ENCODE measurements around the gene COPRS. TPM values are rescaled to one million over a fixed set of nuclear protein-coding genes. Genes with fewer than 3 reads are reported as not detected.

COPRS gene
- polyA plus RNA-seq, 1 donor (not counting 4 experiments of a cell fraction or from before 2014, with no cell fraction given), result 30.3 TPM

DNA sequence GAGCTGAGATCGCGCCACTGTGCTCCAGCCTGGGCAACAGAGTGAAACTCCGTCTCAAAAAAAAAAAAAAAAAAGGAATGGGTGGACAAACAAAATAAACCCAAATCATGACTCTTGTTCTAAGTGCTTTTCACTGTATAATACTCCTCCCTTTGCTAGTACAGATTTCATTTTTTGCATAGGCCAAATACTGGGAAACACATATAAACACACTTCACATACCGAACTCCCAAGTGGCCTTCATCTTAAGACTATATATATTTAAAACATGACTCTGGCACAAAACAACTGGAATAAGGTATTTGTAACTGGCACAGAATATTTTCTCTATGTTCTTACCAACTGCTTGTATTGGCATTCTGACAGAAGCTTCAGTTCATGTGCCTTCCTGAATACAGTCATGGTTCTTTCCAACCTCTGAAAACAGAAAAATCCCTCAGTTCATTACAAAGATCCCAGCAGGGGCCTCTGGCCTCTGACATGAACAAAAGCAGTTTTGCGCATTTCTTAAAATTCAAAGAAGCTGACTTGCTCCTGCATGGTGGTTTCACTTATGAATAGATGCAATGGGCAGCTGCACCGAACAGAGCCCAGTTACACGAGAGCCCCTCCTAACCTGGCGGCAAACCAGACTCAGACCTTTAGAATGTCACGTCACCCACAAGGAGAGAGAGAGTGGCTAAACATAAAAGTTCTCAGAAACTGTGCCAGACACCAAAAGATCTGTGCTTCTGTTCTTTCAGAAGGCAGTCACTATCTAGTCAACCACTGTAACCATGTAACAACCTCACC lies 19.1 kb upstream of the COPRS start:
- H2AFZ ChIP-seq (ENCODE audit: control insufficient read depth, low read length), result no peak overlapping the region
- H3K4me1 ChIP-seq (ENCODE audit: control insufficient read depth, extremely low read depth, insufficient read depth, low read length), result no peaks in the 10 kb centered on the region
- H3K27me3 ChIP-seq (ENCODE audit: control insufficient read depth, extremely low read depth, insufficient read depth, low read length), result no peaks in the 10 kb centered on the region
- FAIRE-seq (no peak), DNase-seq (ENCODE audit: low read depth, low spot score) (no peak)
- no peak overlapping the region for H3K27ac ChIP-seq (ENCODE audit: control insufficient read depth, insufficient read depth, low read length)
- H3K9me1 ChIP-seq (ENCODE audit: control insufficient read depth, extremely low read depth, insufficient read depth, low read length), result no peaks in the 10 kb centered on the region
- H3K4me2 ChIP-seq (ENCODE audit: control insufficient read depth, extremely low read depth, insufficient read depth, low read depth, low read length), result no peak overlapping the region
- H3K9ac ChIP-seq (ENCODE audit: control insufficient read depth, extremely low read depth, insufficient read depth, low read length), result no peak overlapping the region
- dilution Hi-C loops (cut with MboI; ENCODE audit: extremely low pct_ligation_motif_present, low sequenced_read_pairs), result no loop called here
- H4K20me1 ChIP-seq (ENCODE audit: control insufficient read depth, extremely low read depth, insufficient read depth, low read length), result no peaks in the 10 kb centered on the region
- no peaks in the 10 kb centered on the region for H3K79me2 ChIP-seq (ENCODE audit: control insufficient read depth, insufficient read depth, low read length)
- H3K36me3 ChIP-seq (ENCODE audit: control insufficient read depth in 2 of 2, extremely low read depth in 1 of 2, insufficient read depth in 2 of 2, low read length in 2 of 2), result peaks cover 20 to 25% of the 10 kb centered on the region in 2 experiments
- H3K9me3 ChIP-seq (ENCODE audit: control insufficient read depth, low read depth, low read length), result no peaks in the 10 kb centered on the region
- H3K4me3 ChIP-seq (ENCODE audit: control insufficient read depth in 2 of 3, extremely low read depth in 1 of 3, insufficient read depth in 2 of 3, low read depth in 1 of 3, low read length in 3 of 3), result no peak overlapping the region
- no peak for TF ChIP-seq EZH2 (IDR thresholded peaks at IDR 0.05; ENCODE audit: low read length)
- TF ChIP-seq, protein P1, sequence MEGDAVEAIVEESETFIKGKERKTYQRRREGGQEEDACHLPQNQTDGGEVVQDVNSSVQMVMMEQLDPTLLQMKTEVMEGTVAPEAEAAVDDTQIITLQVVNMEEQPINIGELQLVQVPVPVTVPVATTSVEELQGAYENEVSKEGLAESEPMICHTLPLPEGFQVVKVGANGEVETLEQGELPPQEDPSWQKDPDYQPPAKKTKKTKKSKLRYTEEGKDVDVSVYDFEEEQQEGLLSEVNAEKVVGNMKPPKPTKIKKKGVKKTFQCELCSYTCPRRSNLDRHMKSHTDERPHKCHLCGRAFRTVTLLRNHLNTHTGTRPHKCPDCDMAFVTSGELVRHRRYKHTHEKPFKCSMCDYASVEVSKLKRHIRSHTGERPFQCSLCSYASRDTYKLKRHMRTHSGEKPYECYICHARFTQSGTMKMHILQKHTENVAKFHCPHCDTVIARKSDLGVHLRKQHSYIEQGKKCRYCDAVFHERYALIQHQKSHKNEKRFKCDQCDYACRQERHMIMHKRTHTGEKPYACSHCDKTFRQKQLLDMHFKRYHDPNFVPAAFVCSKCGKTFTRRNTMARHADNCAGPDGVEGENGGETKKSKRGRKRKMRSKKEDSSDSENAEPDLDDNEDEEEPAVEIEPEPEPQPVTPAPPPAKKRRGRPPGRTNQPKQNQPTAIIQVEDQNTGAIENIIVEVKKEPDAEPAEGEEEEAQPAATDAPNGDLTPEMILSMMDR (optimal IDR thresholded peaks at IDR 0.05 in 1 of 3, IDR thresholded peaks at IDR 0.05 in 1 of 3, conservative IDR thresholded peaks at IDR 0.05 in 1 of 3; ENCODE audit: extremely low read depth in 1 of 3, insufficient read depth in 2 of 3, low read length in 3 of 3), result no peak

DNA sequence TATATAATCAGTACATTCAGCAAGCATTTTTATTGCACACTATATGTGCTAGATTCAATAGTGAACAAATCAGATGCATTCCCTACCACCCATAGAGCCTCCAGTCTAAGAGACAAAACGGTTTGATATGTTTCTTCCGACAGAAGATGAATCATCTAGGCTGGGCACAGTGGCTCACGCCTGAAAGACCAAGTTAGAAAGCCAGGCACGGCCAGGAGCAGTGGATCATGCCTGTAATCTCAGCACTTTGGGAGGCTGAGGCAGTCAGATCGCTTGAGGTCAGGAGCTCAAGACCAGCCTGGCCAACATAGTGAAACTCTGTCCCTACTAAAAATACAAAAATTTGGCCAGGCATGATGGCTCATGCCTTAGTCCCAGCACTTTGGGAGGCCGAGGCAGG lies 18.3 kb upstream of the COPRS start:
- no peak for FAIRE-seq
- no peaks in the 10 kb centered on the region for H3K9me1 ChIP-seq (ENCODE audit: control insufficient read depth, extremely low read depth, insufficient read depth, low read length)
- H3K27ac ChIP-seq (ENCODE audit: control insufficient read depth, insufficient read depth, low read length), result no peak overlapping the region
- TF ChIP-seq, protein P1 (optimal IDR thresholded peaks at IDR 0.05 in 1 of 3, IDR thresholded peaks at IDR 0.05 in 1 of 3, conservative IDR thresholded peaks at IDR 0.05 in 1 of 3; ENCODE audit: extremely low read depth in 1 of 3, insufficient read depth in 2 of 3, low read length in 3 of 3), result no peak
- no peak for TF ChIP-seq EZH2 (IDR thresholded peaks at IDR 0.05; ENCODE audit: low read length)
- H3K4me3 ChIP-seq (ENCODE audit: control insufficient read depth in 2 of 3, extremely low read depth in 1 of 3, insufficient read depth in 2 of 3, low read depth in 1 of 3, low read length in 3 of 3), result no peak overlapping the region
- no peaks in the 10 kb centered on the region for H3K79me2 ChIP-seq (ENCODE audit: control insufficient read depth, insufficient read depth, low read length)
- H3K27me3 ChIP-seq (ENCODE audit: control insufficient read depth, extremely low read depth, insufficient read depth, low read length), result no peaks in the 10 kb centered on the region
- no peak for DNase-seq (ENCODE audit: low read depth, low spot score)
- dilution Hi-C loops (cut with MboI; ENCODE audit: extremely low pct_ligation_motif_present, low sequenced_read_pairs), result no loop called here
- H4K20me1 ChIP-seq (ENCODE audit: control insufficient read depth, extremely low read depth, insufficient read depth, low read length), result no peaks in the 10 kb centered on the region
- H3K9me3 ChIP-seq (ENCODE audit: control insufficient read depth, low read depth, low read length), result no peaks in the 10 kb centered on the region
- no peaks in the 10 kb centered on the region for H3K4me1 ChIP-seq (ENCODE audit: control insufficient read depth, extremely low read depth, insufficient read depth, low read length)
- H2AFZ ChIP-seq (ENCODE audit: control insufficient read depth, low read length), result no peak overlapping the region
- no peak overlapping the region for H3K9ac ChIP-seq (ENCODE audit: control insufficient read depth, extremely low read depth, insufficient read depth, low read length)
- H3K4me2 ChIP-seq (ENCODE audit: control insufficient read depth, extremely low read depth, insufficient read depth, low read depth, low read length), result no peak overlapping the region
- H3K36me3 ChIP-seq (ENCODE audit: control insufficient read depth in 2 of 2, extremely low read depth in 1 of 2, insufficient read depth in 2 of 2, low read length in 2 of 2), result peaks cover 26 to 31% of the 10 kb centered on the region in 2 experiments

All from keratinocyte (primary cell).